Measurements from ENCODE around the gene PARM1.

Gene PARM1

GRCh38 chr4:74950200-74950599 is 17.3 kb downstream of the PARM1 start (continued):
- TF ChIP-seq ZNF157 (tag by site-specific recombination; IDR thresholded peaks at IDR 0.05) (no peak), ZNF704 (tag by site-specific recombination; IDR thresholded peaks at IDR 0.05) (no peak), CTCF (tag by site-specific recombination; IDR thresholded peaks at IDR 0.05) (no peak), OSR2 (tag by site-specific recombination; IDR thresholded peaks at IDR 0.05) (no peak)

DNA sequence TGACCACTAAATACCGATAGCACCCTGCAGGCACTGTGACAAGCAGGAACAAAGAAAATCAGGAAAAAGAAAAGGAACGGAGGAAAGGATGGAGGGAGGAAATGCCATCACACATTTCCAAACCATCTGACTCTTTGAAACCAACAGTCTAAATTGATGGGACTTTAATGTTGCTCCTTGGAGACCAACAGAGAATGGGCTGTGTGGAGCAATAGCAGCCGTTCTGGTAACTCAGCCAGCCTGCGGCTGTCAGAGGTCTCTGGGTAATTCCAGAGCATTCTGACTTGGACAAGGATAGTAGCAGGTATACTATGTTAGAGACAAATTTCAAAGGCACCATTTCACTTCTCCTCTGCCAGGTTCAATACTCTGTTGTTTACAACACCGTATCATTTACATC is 18.0 kb downstream of the PARM1 start:
- ChIA-PET CTCF (no interaction called here), POLR2A (no interaction called here)
- Histone ChIP-seq H3K4me1 (ENCODE audit: control insufficient read depth, insufficient read depth, low read length) (no peaks in the 10 kb centered on the region), H3K4me3 (ENCODE audit: low read depth, low read length) (no peak overlapping the region), H3K27ac (ENCODE audit: extremely low read depth, low read depth, low read length) (no peak overlapping the region), H3K9me3 (ENCODE audit: control insufficient read depth, insufficient read depth, low read depth, low read length) (no peaks in the 10 kb centered on the region), H3K36me3 (ENCODE audit: control insufficient read depth in 2 of 2, insufficient read depth in 1 of 2, low read length in 2 of 2) (no peaks in the 10 kb centered on the region)
- TF ChIP-seq SP3 (tag by site-specific recombination; IDR thresholded peaks at IDR 0.05) (no peak), ZBTB8A (tag by site-specific recombination; IDR thresholded peaks at IDR 0.05) (no peak), ZNF544 (tag by site-specific recombination; IDR thresholded peaks at IDR 0.05) (no peak), ZNF416 (tag by site-specific recombination; IDR thresholded peaks at IDR 0.05) (no peak), ZNF561 (tag by site-specific recombination; IDR thresholded peaks at IDR 0.05; ENCODE audit: borderline replicate concordance) (no peak), ZNF18 (tag by site-specific recombination; IDR thresholded peaks at IDR 0.05) (no peak), IKZF3 (tag by site-specific recombination; IDR thresholded peaks at IDR 0.05) (no peak), ZNF391 (tag by site-specific recombination; IDR thresholded peaks at IDR 0.05; ENCODE audit: borderline replicate concordance, low read depth) (no peak), ZNF610 (tag by site-specific recombination; IDR thresholded peaks at IDR 0.05; ENCODE audit: borderline replicate concordance) (no peak), ZNF133 (tag by site-specific recombination; IDR thresholded peaks at IDR 0.05) (no peak), WT1 (tag by site-specific recombination; IDR thresholded peaks at IDR 0.05) (no peak), ZNF518A (tag by site-specific recombination; conservative IDR thresholded peaks at IDR 0.05; ENCODE audit: low read depth) (no peak), ZNF423 (tag by site-specific recombination; IDR thresholded peaks at IDR 0.05) (no peak), GLI2 (tag by site-specific recombination; IDR thresholded peaks at IDR 0.05; ENCODE audit: borderline replicate concordance, low read depth) (no peak), PRDM10 (tag by site-specific recombination; IDR thresholded peaks at IDR 0.05) (no peak), KLF9 (tag by site-specific recombination; IDR thresholded peaks at IDR 0.05; ENCODE audit: low read depth) (no peak), ZNF433 (tag by site-specific recombination; IDR thresholded peaks at IDR 0.05; ENCODE audit: low read depth) (no peak)
